Measurements from ENCODE around the gene CLTB.

Gene CLTB

DNA sequence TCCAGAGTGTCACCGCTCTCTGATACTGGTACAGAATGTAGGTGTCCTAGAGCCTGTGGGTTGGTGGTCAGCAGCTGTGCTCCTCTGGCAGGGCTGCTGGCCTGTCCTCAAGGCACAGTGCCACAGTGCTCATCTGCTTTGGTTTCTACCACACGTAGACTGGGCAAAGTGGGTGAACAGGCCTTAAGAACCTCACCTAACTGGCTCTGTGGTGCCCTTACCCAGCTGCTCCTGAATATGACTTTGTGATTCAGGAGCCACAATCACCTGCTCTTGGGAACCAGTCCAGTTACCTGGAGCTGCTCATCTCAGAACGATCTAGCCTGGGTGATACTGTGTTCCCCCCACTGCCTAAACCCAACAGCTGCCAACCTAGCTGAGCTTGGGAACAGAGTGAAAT, 34.4 kb downstream of the CLTB start:
- DNase-seq = no peak

DNA sequence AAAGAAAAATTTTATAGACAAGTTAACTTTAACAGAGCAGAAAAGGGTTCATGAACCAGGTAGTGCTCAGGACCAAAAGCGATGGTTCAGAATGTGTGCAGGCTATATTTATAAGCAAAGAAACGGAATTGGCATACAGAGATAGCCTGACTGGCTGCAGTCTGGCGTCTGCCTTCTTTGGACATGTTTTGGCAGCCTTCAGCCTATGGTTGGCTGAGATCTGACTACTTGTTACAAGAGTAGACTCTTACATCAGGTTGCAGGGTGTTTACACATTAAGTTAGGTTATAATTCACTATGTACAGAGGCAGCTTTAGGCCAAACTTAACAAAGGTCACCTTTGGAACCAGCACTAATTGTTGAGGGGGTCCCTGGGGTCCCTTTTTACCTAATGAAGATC, 34.9 kb downstream of the CLTB start:
- no peak for DNase-seq

DNA sequence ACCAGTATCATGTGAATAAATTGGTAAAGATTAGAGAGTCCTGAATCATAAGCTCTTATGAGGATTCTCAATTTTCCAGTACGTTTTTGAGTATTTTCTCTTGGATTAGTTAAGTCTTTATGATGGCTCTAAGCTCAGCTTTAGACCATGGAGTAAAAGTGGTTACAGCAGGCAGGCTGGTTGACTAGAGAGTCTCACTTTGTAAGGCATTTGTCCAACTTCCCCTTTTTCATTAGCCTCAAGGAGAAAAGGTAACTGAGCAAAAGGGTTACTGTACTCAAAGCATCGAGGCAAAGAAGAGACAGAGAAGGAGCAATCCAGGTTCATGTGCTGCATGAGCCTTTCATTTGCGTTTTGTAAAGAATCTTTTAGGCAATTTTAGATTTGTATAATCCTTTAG, 36.5 kb downstream of the CLTB start:
- DNase-seq = no peak

DNA sequence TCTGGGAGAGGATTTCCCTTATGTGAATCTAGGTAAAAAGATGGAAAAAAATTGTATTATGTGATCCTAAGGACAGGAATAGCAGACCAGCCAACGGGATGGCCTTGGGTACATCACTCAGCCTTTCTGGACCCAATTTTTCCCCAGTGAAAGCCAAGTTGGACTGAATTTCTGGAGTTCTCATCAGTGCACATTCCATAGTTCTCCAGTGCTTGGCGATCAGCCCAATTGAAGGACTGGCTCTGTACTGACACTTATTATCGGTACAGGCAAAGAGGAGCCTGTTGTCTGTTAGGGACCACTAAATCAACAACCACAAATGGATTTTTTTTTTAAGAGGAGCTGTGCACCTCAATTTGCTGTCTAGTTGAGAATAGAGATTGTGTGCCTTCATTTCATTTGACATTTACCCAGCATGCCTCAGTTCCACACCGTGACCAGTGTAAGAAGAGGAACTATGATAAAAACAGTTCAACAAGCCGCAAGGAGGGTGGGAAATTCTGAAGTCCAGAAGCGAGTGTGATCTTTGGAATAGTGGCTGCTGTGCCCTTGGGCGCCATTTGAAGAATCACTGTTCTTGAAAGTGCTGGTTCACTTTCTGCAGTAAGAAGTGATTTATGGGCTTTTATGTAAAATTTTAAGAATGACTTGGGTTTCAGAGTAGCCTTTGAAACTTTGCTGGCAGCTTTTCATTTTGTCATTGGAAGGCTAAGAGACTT, 43.1 kb downstream of the CLTB start:
- DNase-seq = no peak

DNA sequence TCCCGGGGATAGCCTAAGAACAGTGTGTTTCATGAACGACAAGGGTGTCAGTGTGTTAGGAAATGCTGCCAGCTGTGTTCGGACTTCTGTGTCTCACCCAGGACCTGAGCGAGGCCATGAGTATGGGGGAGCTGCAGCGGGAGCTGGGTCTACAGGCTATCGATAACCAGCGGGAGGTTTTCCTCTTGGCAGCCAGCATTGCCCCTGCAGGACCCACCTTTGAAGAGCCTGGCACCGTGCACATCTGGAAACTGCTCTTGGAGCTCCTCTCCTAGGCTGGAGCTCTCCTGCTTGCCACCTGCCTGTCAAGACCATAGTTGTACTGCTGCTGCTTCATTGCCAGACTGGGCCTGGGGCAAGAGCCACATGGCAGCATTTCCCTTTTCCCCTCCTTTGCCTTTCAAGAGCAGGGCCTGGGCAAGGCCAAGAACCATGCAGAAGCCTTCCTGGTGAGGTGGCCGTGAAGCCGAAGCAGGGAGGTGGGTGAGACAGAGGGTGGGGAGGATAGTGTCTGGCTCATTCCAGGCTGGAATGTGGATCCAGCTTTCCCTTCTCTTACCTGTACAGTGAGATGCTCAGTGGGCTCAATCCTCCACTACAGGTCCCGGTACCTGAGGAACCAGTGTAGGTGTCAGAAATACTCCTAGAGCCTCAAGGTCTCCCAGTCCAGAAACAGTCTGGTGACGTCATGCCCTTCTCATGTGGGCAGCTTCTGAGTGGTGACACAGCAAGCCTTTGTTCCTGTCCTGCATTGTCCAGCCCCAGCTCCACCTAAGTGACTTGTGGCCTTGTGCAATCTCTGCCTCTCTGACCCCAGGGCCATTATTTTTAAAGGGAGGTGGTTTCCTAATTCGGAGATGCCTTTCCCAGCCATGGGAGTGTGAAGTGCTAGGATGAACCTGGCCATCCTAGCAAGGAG, 44.5 kb downstream of the CLTB start:
- DNase-seq = no peak

DNA sequence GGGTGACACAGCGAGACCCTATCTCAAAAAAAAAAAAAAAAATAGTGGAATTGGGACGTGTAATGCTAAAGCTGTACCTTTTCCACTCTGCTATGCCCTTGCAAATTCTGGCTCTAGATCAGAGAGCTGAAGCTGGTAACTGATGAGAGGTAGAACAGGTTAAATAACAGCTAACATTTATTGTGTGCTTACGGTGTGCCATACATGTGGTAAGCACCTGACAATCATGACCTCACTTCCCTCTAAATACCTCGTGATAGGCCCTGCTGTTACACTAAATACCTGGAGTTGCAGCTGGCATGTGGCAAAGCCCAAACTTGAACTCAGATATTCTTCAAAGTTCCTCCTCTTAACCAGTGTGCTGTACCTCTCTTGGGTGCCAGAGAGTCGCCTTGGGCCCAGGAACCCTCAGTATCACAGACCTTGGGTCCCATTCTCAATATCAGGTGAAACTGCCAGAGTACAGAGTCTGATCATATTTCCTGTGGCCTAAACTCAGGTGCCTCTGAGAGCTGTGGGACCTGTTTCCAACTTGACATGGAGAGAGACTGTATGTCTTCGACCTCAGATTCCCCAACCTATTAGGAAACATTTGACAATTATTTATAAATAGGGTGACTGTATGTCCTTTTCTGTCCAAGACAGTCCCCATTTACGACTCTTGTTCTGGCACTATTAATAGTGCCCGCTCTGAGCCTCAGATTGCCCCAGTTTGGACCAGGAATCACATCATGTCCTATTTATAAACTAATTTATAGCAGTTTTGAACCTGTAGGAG, 46.2 kb downstream of the CLTB start:
- DNase-seq = no peak

DNA sequence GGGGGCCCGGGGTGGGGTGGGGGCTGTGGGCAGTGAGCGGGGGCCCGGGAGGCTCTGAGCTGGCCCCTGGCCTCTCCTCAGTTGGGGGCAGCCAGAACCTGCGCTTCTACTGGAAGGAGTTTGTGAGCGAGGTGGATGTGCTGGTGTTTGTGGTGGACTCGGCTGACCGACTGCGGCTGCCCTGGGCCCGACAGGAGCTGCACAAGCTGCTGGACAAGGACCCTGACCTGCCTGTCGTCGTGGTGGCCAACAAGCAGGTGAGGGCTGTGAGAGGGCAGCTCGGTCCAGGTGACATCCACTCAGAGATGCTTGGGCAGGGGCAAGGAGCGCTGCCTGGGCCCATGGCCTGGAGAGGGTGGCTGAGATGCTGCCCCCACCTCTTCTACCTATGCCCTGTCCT, 47.6 kb downstream of the CLTB start:
- no peak for DNase-seq

DNA sequence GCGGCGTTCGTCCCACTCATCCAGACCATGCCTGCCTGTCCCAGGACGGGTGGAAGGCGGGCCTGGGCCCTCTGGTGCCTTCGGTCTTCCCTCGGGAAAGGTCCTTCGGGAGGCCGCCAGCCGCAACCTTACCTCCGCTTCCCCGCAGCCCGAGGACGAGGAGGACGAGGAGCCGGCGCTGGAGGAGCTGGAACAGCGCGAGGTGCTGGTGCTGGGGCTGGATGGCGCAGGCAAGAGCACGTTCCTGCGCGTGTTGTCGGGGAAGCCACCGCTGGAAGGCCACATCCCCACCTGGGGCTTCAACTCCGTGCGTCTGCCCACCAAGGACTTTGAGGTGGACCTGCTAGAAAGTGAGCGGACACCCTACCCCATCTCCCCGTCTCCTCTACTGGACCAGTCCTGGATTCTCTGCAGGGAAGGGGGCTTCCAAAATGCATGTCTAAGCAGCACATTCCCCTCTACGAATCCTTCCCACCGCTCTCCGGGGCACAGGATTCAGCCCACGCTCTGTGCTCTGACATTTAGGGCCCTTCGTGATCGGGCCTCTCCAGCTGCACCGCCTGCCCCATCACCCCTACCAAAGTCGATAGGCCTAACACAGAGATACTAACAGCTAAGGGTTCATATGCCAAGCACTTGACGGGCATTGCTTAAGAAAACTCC, 50.0 kb downstream of the CLTB start:
- DNase-seq = no peak

DNA sequence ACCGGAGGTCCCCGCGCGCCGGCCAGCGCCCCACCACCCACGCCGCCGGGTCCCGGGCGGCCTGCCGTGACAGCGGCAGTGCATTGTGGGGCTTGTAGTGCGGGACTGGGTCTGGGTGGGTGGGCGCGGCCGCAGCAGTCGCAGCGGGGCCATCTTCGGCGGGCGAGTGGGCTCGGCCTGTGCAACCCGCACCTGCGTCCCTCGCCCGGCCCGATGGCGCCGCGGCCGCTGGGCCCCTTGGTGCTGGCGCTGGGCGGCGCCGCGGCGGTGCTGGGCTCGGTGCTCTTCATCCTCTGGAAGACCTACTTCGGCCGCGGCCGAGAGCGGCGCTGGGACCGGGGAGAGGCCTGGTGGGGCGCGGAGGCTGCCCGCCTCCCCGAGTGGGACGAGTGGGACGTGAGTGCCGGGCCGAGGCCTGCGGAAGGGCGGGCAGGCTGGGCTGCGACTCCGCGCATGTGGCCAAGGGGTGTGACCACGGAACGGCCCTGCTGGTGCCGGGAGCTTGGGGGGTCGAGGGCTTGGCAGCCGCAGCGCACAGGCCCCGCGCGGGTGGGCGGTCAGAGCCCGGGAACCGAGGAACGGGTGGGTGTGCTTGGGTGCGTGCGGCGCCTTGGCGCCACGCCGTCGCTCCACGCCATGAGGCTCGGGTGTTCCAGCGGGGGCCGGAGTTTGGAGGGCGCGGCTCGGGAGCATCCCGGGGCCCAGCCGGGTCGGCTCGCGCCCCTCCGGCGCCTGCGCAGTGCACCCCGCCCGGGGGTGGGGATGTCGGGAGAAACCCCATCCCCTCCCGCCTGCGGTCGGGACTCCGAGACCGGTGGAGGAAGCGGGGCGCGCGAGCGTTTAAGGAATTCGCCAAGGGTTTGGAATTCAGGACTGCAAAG, 50.7 kb downstream of the CLTB start, which contains the start of gene ARL10:
Gene ARL10, plus strand, starts transcription at position 137 of the 881 bp plus-strand sequence. Its CDS starts 77 bp downstream, at position 214.
- peak; percentile 61 for DNase-seq

DNA sequence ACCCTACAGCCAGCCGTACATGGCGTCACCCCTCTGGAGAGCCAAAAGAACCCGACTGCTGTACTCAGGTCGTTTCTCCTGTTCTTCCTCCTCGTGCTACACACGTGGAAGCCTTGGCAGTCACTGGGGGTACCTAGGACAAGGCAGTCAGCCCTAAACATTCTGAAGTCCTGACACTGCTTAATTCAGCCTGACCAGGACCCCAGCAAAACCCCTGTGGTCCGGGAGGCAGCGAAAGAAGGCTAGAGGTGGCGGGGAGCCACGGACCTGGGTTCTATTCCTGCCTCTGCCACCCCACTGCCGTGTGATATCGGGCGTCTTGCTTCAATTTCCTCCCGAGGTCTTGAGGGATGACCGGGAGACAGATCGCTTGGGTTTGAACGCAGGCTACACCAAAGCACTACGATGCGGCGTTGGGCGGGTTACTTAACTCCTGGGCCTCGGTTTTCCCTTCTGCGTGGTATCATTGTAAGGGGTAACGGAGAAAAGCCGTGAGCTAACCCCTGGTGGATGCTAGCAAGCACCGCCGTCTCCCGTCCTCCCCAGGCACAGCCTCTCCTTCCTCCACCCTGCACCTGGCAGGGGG, 51.5 kb downstream of the CLTB start:
- DNase-seq = peak; percentile 25

DNA sequence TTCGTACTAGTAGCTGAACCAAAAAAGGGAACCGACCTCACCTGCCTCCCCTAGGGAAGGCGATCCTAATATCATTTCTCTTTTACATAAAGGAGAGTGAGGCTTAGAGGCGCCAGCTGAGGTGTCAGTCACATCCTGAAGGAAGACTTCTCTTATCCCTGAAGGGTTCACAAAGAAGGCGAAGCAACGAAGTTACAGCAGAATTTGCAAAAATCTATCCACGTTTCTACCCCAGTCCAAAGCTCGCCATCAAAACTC, 54.2 kb downstream of the CLTB start:
- DNase-seq = no peak

DNA sequence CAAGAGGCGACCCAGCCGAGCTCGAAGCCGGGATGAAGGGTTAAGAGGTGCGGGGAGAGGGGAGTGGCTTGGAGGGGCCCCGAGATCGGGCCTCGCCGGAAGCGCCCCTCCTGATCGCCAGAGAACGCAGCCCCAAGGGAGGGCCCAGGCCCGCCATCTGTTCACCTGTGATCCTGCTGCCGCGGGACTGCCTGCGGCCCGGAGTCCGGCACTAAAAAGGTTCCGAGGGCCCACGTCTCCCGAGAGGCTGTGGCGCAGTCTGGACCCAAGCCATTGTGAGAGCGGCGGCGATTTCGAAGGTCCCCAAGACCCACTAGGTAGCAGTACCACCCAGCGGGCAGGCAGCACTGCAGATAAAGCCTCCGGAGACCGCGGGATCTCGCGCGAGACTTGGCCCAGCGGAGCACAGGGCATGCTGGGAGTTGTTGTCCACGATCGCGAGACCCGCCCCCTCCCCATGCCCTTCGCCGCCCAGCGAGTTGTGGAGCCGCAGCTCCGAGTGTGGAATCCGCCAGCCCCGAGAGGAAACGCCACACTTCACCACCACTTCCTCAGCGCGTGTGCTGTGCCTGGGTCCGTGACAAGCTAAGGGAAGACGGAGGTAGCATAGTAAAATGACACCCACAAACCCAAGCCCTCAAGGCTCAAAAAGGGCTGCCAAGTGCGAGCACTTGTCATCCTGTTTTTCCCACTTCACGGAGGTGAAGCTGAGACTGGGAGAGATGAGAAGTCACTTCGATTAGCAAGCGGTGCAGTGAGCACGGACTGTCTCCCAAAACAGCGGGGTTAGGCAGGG, 54.7 kb downstream of the CLTB start, which contains the start of gene KIAA1191:
Gene KIAA1191, minus strand, starts transcription at position 328 of the 796 bp plus-strand sequence. CDS start 2,256 bp downstream, outside the sequence.
- DNase-seq = peak; percentile 92

DNA sequence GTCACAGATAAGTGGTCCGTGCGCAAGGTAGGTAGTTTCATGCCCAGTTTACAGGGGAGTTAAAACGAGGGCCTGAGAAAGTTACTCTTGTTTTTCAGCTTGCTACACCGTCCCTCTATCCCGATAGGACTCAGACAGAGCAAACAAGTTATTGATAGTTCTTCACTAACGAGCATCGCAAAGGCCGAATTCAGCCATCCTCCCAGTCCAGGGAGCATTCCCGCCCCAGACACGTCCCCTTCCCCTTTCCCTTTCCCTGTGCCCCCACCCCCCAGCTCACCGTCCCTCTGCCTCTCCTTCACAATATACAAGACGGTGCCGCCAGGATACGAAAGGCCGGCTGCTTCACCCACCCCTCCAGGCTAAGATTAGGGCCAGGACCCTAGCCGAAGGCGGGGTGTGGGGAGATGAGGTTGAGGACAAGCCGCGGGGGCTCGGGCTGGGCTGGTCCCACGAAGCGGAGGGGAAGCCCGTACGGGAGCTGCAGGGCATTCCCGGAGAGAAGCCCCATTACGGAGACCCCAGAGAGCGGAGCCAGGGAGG, 55.4 kb downstream of the CLTB start:
- DNase-seq = no peak

DNA sequence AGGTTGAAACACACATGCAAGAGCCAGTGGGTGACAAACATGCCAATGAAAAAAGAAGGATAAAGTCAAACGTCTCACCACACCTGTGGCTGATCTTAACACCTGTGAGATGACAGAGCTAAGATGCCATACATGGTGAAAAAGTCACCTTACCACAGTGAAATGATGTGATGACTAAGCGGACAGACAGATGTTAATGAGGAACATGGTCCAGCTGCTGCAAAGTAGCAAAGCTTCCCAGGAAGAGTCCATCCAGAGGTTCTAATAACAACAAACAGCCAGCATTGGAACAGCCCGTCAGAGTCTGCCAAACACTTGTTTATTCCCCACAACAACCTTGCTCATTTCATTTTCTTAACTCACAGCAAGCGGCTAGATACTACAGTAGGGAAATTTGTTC, 56.7 kb downstream of the CLTB start:
- DNase-seq = no peak

DNA sequence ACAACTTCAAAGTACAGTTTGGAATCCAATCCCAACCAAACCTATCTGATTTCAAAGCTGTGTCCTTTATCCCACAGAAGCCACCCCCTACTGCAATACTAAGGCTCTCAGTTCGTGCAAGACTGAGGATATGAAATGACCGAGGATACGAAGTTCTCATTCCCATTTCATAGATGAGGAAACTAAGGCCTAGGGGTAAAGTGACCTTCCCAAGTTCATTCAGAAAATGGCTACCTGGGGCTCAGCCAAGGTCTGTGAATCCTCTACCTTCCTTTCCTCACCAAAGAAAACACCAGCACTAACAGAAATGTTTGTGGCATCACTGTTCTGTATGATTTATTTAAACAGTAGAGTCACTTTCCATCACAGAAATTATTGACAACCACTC, 60.2 kb downstream of the CLTB start:
- DNase-seq = no peak

DNA sequence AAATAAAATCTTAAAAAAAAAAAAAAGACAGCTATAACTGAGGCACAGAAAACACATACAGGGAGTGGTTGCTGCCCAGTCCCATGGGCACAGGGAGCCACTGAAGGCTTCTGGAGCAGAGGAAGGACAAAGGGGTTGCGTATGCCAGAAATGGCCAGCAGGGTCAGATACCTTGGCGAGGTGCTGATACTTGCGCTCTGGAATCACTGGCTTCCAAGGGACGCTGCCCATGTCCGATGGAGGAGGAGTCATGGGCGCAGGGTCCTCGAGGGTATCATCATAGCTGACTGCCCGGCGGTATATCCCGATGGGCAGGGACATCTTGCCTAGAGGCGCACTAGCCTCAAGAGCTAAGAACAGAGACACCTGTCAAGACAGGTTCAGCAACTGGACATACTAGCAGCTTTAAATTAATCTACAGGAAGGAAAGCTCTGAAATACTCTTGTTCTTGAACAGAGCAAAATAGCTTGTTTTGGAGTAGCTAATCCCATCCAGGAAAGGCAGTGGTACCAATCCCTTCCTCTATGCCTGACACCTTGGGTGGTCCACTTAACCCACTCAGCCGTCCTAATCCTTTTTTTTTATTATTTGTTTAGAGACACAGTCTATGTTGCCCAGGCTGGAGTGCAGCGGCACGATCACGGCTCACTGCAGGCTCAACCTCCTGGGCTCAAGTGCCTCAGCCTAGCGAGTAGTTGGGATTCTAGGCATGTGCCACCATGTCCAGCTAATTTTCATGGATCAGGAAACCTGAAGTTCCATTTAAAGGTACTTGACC, 60.8 kb downstream of the CLTB start:
- no peak for DNase-seq

DNA sequence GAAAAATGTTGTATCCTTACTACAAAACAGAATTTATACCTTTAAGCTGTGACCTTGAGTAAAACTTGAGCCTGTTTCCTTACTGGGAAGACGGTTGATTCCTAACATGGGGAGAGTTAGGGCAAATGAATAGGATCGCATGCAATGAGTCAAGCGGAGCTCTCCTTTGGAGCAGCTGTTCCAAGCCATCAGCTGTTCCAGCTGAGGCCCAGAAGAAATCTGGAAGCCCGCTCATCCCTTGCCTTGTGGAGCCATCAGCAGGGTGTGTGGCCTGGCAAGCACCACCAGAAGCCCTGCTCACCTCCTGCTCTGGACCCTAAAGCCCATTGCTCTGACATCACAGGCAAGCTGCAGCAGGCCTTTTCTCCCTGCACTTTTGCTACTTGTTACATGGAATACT, 62.8 kb downstream of the CLTB start:
- no peak for DNase-seq

DNA sequence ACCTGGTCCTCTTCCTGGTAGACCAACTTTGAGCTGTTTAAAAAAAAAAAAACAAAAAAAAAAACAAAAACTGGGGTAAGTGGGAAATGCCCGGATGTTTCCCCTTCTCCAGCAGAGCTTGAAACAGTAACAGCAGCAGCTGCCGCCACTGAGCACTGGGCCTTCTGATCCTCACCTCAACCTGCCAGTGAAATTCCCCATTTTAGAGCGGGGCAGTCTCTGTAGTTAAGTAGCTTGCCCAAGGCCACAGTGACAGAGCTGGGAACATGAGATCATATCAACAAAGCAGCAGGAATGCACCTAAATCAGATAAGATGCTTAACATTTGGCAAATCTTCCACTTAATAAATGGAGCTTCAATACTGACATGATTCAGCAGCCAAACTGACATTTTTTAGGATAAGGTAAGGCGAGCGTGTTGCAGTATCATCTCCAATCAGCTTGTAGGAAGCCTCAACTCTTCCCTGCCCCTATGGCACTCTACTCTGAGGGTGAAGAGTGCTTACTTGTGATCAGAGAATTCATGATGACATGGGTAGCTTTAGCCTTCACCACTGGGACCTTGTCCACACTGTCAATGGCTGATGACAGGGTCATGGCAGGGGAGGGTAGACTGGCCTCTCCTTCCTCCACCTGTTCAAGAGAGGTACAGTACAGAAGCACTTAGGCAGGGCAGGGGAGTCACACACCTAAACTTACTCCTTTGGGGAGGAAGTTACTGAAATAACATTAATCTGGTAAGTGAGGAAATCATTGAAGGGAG, 64.0 kb downstream of the CLTB start:
- no peak for DNase-seq

DNA sequence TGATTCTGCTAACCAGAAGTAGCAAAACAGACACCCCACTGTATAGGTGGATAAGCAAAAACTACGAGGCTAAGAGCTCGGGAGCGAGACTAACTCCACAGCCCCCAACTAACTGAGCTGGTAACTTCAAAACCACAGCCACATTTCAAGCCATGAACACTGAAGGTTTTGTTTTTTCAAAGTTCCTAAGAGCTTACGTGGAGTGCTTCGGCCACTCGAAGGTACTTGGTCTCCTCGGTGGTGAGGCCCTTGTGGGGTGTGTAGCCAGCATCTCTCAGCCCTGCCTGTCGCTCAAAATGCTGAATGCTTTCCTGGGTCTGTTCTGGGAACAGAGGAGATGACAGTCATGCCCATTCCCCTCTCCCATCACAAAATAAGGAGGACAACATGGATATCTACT, 65.9 kb downstream of the CLTB start:
- no peak for DNase-seq
